Anterior cingulate cortex (tissue), 58 donors: ENCODE measurements around the gene DAGLA.
A peak's percentile ranks its signal among the peaks of the same experiment; 100 is the strongest.

ENCODE experiments used
- DNase-seq, 58 donors: peaks; one replicate each; lab custom pipeline; 2025; lab: John Stamatoyannopoulos, UW

The DAGLA gene

DNA sequence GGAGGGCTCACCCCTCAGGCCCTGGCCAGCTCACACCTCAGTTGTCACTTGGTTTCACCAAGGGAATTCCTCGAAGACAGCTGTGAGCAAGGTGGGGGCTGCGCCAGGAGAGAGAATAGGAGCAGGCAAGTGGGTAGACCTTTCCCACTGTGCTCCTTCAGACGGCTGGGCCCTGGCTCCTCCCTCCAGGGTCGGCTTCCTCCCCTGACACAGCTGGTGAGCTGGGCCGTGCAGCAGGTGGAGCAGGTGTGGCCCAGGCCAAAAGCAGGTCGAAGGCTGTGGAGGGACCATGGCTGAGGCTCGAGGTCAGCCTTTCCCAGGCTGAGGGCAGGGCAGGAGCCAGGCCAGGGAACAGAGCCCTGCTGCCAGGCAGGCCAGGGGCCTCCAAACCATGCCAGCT, 59.8 kb downstream of the DAGLA start:
- DNase-seq = no peak

DNA sequence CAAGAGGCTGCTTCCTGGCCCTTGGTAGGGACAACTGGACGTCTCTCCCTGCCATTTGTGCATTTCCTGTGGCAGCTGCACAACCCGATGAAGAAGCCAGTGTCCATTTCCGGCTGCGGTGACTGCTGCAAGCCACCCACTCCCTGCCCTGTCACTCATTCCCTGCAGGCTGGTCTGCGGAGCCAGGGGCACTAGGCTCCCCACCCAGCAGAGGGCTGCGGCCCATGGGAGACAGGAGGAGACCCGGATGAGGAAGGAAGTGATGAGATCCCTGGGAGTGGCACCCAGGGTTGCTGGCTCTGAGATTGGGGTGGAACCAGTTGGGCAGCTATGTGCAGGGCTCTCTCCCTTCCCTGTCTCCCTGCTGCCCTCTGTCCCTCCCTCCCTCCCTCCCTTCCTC, 62.2 kb downstream of the DAGLA start:
- no peak for DNase-seq

DNA sequence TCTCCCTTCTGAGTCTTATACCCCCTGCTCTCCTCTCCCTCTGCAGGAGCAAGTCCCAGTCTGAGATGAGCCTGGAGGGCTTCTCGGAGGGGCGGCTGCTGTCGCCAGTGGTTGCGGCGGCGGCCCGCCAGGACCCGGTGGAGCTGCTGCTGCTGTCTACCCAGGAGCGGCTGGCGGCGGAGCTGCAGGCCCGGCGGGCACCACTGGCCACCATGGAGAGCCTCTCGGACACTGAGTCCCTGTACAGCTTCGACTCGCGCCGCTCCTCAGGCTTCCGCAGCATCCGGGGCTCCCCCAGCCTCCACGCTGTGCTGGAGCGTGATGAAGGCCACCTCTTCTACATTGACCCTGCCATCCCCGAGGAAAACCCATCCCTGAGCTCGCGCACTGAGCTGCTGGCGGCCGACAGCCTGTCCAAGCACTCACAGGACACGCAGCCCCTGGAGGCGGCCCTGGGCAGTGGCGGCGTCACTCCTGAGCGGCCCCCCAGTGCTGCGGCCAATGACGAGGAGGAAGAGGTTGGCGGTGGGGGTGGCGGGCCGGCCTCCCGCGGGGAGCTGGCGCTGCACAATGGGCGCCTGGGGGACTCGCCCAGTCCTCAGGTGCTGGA, 63.4 kb downstream of the DAGLA start:
- no peak for DNase-seq

DNA sequence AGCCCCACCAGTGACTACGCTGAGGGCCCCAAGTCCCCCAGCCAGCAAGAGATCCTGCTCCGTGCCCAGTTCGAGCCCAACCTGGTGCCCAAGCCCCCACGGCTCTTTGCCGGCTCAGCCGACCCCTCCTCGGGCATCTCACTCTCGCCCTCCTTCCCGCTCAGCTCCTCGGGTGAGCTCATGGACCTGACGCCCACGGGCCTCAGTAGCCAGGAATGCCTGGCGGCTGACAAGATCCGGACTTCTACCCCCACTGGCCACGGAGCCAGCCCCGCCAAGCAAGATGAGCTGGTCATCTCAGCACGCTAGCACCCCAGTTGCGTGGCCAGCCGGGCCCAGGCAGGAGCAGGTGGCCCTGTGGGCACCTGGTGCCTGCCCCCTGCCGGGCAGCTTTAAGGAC, 64.0 kb downstream of the DAGLA start:
- DNase-seq = no peak

DNA sequence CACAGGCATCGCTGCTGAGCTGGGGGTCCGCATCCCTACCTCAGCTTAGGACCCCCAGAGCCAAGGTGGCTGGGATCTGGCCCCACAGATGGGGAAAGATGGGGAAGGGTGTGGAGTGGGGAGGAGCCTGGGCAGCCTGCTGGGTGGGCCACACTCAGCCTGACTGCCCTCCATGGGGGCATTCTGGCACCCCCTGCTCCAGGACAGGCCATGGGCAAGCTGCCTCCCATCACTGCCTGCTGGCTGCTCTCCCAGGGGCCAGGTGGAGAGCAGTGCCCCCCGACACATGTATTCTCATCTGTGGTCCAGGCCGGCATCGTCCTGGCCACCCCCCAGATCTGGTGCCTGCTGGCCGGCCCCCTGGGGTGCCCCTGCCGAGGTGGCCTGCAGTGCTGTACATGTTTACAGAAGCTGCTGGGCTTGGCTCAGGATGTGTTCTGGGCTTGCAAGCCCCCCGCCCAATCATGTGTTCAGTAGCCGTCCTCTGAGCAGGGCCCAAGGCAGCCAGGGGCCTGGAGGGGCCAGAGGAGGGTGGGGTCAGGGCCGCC, 64.5 kb downstream of the DAGLA start:
- DNase-seq = no peak

GRCh38 chr11:61745781-61746441, 65.7 kb downstream of the DAGLA start:
- peak in 1 of 58 donors; percentile 39 for DNase-seq

GRCh38 chr11:61746442-61747191, 66.4 kb downstream of the DAGLA start:
- DNase-seq = no peak

- peak in 54 of 58 donors; percentile 19 to 89 (median 70) for DNase-seq
These were observed 67.2 kb downstream of the DAGLA start for GRCh38 chr11:61747192-61747966.

DNA sequence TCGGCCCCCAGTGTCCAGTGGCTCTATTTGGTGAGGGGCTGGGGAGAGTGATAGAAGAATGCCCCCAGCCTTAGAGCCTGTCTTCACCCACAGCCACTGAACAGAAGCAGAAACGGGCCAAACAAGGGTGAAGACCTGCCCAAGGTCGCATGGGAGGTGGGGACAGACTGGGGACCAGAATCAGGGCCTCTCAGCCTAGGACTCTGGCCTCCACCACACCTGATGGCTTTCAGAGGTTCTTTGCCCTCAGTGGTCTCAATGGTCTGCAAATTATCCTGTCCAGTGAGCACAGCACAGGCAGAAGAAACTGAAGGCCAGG, 67.7 kb downstream of the DAGLA start:
- no peak for DNase-seq

DNA sequence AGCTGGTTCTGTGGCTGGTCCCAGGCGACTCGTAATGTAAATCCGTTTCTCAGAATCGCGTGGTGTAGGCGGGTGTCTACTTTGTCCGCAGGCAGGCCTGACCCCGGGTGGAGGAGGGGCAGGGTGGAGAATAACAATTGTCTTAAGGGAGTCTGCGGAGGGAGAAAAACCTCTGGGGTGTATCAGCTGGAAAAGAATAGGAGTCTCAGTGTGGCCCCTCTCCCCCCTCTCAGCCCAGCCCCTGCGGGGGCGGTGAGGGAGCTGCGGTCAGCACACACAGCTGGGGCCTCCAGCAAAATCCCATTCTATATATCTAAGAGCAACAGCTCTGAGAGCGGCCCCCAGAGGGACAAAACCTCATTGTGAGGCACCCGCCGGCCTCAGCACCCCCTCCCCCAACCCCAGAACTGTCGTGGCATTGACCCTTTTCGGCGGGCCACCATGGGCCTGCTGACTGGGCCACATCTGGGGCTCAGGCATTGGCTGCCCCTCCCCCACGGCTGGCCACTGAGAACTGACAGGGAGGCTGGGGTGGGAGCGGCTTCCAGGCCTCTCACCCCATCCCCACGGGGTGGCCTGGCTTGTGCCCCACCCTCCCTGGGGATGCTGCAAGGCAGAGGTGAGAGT, 69.5 kb downstream of the DAGLA start:
- peak in 56 of 58 donors; percentile 26 to 98 (median 84) for DNase-seq

DNA sequence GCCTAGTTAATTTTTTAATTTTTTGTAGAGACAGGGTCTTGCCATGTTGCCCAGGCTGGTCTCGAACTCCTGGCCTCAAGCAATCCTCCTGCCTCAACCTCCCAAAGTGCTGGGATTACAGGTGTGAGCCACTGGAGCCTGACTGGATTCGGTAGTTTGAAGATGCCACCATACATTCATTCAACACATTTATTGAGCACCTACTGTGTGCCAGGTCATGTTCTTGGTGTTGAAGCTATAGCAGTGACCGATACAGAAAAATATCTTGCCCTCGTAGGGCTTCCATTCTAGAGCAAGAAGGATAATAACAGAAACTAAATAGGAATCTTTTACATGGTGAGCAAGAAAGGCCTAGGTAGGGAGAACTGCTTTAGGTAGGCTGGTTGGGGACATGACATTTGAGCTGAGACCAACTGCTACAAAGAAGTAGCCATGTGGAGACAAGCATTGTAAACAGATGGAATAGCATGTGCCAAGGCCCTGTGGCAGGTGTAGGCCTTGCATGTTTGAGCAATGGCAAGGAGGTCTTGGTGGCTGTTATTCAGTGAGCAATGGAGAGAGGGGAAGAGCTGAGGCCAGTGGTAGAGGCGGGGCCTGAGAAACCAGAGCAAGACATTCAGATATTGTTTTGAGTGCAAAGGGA, 70.6 kb downstream of the DAGLA start:
- no peak for DNase-seq

GRCh38 chr11:61751384-61751783, 71.2 kb downstream of the DAGLA start:
- no peak for DNase-seq

DNA sequence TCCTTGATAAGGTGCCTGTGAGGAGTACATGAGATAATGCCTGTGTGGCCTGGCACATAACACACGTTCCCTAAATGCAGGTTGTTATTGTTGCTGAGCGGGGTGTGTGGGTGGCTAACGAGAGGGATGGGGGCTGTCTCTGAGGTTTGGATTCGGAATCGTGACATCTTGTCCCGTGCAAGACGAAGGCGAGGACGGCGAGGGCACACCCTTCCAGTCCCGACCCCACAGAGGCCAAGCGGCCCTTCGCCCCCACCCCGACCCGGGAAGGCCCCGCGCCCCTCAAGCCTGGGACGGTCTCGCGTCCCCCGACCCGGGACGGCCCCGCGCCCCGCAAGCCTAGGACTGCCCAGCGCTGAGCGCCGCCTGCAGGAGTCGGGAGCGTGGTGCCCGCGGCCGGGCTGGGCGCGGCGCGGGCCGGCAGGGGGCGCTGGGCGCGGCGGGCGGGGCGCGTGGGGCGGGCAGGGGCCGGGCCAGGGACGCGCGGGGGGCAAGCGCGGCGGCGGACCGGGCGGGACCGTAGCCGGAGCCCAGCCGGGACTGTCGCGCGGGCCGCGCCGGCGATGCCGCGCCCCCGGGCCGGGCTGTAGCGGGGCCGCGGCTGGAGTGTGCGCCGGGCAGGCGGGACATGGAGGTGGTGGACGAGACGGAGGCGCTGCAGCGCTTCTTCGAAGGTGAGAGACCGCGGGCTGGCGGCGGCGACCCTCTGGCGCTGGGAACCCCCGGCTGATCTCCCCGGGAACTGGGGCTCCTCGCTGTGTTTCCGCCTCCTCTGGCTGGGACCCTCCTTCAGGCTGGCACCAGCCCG, 72.1 kb downstream of the DAGLA start, which contains the start of gene MYRF:
TSS of gene MYRF (plus strand) at position 520 of the 808 bp plus-strand sequence. CDS start at position 629, 109 bp downstream.
- peak in 39 of 58 donors; percentile 7 to 75 (median 42) for DNase-seq

DNA sequence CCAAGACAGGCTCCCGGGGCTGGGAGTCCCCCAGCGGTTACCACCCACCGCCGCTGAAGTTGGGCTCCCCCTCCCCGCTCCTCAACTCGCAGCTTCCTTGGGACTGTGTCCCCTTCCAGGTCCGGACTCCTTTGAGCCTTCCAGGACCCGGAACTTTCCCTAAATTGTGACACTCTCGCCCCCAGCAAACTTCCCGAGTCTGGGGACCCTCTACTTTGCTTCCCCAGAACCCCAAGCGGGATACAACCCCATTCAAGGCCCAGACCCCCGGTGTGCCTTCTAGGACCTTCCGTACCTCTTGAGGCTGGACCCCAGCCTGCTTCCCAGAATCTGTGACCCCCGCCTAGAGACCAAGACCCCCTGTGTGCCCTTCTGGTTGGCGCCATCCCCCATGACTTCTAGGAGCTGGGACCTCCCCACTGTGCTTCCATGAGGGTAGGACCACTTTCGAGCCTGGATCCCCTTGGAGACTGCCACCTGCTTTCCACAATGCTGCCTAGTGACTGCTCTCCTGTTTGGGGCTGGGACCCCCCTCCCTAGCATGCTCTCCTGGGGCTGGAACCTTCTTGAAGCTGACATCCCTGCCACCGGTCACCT, 72.8 kb downstream of the DAGLA start:
- DNase-seq = peak in 1 of 58 donors; percentile 43

- DNase-seq = peak in 2 of 58 donors; percentile 23 to 43
These were observed 73.5 kb downstream of the DAGLA start for GRCh38 chr11:61753672-61754071.

GRCh38 chr11:61754534-61755482, 74.6 kb downstream of the DAGLA start:
- peak in 3 of 58 donors; percentile 39 to 53 (median 49) for DNase-seq

GRCh38 chr11:61756147-61756451, 75.9 kb downstream of the DAGLA start:
- peak in 1 of 58 donors; percentile 11 for DNase-seq
